Sigmoid colon (tissue), 4 donors: ENCODE data around the gene TUBB.
A peak's percentile ranks its signal among the peaks of the same experiment; 100 is the strongest.

Source experiments
- EP300 ChIP-seq, 4 donors: sonication (generic); formaldehyde crosslinking; IDR thresholded peaks; one replicate each; pipeline ENCODE4 v1.6.1; 2017; ENCODE audit warnings: antibody characterized with exemption in 4 of 4
- POLR2A ChIP-seq, 2 donors: fragments of 450-650 bp; IDR thresholded peaks; one replicate each; pipeline ENCODE4 v1.6.1; 2016; ENCODE audit warnings: antibody characterized with exemption in 2 of 2, mild to moderate bottlenecking in 2 of 2, moderate library complexity in 2 of 2
- TF ChIP-seq, protein P1 (sequence below), 4 experiments: fragments of 450-650 bp in 3 of 4; fragments of 200-600 bp in 1 of 4; IDR thresholded peaks; one replicate each; pipeline ENCODE4 v1.5.1; 2016 to 2019; ENCODE audit warnings: antibody characterized with exemption in 4 of 4, mild to moderate bottlenecking in 3 of 4, moderate library complexity in 2 of 4

- TF ChIP-seq, protein P1, sequence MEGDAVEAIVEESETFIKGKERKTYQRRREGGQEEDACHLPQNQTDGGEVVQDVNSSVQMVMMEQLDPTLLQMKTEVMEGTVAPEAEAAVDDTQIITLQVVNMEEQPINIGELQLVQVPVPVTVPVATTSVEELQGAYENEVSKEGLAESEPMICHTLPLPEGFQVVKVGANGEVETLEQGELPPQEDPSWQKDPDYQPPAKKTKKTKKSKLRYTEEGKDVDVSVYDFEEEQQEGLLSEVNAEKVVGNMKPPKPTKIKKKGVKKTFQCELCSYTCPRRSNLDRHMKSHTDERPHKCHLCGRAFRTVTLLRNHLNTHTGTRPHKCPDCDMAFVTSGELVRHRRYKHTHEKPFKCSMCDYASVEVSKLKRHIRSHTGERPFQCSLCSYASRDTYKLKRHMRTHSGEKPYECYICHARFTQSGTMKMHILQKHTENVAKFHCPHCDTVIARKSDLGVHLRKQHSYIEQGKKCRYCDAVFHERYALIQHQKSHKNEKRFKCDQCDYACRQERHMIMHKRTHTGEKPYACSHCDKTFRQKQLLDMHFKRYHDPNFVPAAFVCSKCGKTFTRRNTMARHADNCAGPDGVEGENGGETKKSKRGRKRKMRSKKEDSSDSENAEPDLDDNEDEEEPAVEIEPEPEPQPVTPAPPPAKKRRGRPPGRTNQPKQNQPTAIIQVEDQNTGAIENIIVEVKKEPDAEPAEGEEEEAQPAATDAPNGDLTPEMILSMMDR (IDR thresholded peaks at IDR 0.05) = no peak
- TF ChIP-seq EP300 (IDR thresholded peaks at IDR 0.05) = no peak
- peak; percentile 67 to 79 for TF ChIP-seq POLR2A (IDR thresholded peaks at IDR 0.05)
Observed at GRCh38 chr6:30686009-30686907, 33.9 kb upstream of the TUBB start, which contains the start of gene PPP1R18.
